ENCODE results near the gene SMG6.
"Not testable (repeated sequence)": the region's sequence is repeated elsewhere in the genome, so short reads cannot be mapped to it uniquely, and the experiment has no call there.

SMG6 gene

GRCh38 chr17:2302778-2303203 lies 794 bp downstream of the SMG6 start:
- DNase-seq: no peak

GRCh38 chr17:2299756-2300155 lies 3.8 kb downstream of the SMG6 start:
- no peak for DNase-seq

- DNase-seq: no peak
Observed at GRCh38 chr17:2299136-2299535, 4.4 kb downstream of the SMG6 start.

- DNase-seq: no peak
Observed at GRCh38 chr17:2297023-2297422, 6.6 kb downstream of the SMG6 start.

GRCh38 chr17:2295575-2295974 lies 8.0 kb downstream of the SMG6 start:
- DNase-seq: no peak

- no peak for DNase-seq
Observed at GRCh38 chr17:2292100-2292499, 11.5 kb downstream of the SMG6 start.

- DNase-seq: no peak
Observed at GRCh38 chr17:2289878-2290478, 13.6 kb downstream of the SMG6 start.

GRCh38 chr17:2283302-2283701 lies 20.3 kb downstream of the SMG6 start:
- no peak for DNase-seq

- DNase-seq: no peak
Observed at GRCh38 chr17:2282297-2282873, 21.2 kb downstream of the SMG6 start.

GRCh38 chr17:2279707-2280106 lies 23.9 kb downstream of the SMG6 start:
- DNase-seq: no peak

GRCh38 chr17:2277429-2278170 lies 26.0 kb downstream of the SMG6 start:
- DNase-seq: no peak

- no peak for DNase-seq
Observed at GRCh38 chr17:2275722-2276121, 27.9 kb downstream of the SMG6 start.

- no peak for DNase-seq
Observed at GRCh38 chr17:2274414-2274813, 29.2 kb downstream of the SMG6 start.

GRCh38 chr17:2271985-2272702 lies 31.4 kb downstream of the SMG6 start:
- DNase-seq: no peak

- DNase-seq: no peak
Observed at GRCh38 chr17:2267354-2267753, 36.2 kb downstream of the SMG6 start.

GRCh38 chr17:2266865-2267228 lies 36.7 kb downstream of the SMG6 start:
- DNase-seq: no peak

GRCh38 chr17:2266045-2266864 lies 37.3 kb downstream of the SMG6 start:
- DNase-seq: peak; percentile 89

- not testable (repeated sequence) for DNase-seq
Observed at GRCh38 chr17:2265166-2265565, 38.4 kb downstream of the SMG6 start.

GRCh38 chr17:2264067-2264860 lies 39.3 kb downstream of the SMG6 start:
- DNase-seq: no peak

- DNase-seq: no peak
Observed at GRCh38 chr17:2263183-2264066, 40.2 kb downstream of the SMG6 start.

GRCh38 chr17:2262135-2262587 lies 41.4 kb downstream of the SMG6 start:
- DNase-seq: no peak

Data from stimulated activated CD8-positive, alpha-beta memory T cell treated with anti-CD3 and anti-CD28 coated beads, Interleukin-4, amount 100 ng/mL, for 48 hours (primary cell).